Right cardiac atrium (tissue), 5 donors: ENCODE results near the gene DTD1. TPM values are rescaled to one million over a fixed set of nuclear protein-coding genes. Genes with fewer than 3 reads are reported as not detected.

ENCODE experiments used
- ATAC-seq, 2 donors: fragments of 200-7000 bp; cut with Tn5 transposase; one replicate each; pipeline versions ENCODE4 v1.8.0 to v1.9.1; 2020; ENCODE audit warnings: moderate library complexity in 2 of 2, mild to moderate bottlenecking in 1 of 2
- DNase-seq, 3 donors: peaks; one replicate each; pipeline ENCODE4 v3.0.0-alpha.2; 2020
- H3K27ac ChIP-seq: one replicate; pipeline ENCODE4 v1.5.1; 2013; ENCODE audit warnings: mild to moderate bottlenecking, low read length, control low read depth, moderate library complexity
- H3K27me3 ChIP-seq: one replicate; pipeline ENCODE4 v1.6.1; 2013; ENCODE audit not compliant: control insufficient read depth, insufficient read depth
- H3K4me1 ChIP-seq: one replicate; pipeline ENCODE4 v1.6.1; 2013; ENCODE audit warnings: low read length; ENCODE audit not compliant: control insufficient read depth, insufficient read depth
- H3K4me3 ChIP-seq: one replicate; pipeline ENCODE4 v1.5.1; 2013; ENCODE audit warnings: low read length, control low read depth
- H3K9me3 ChIP-seq: one replicate; pipeline ENCODE4 v1.6.1; 2013; ENCODE audit warnings: low read length; ENCODE audit not compliant: control insufficient read depth
- WGBS: extraction: QIAGEN DNeasy Blood & Tissue Kit; methylation state at CpG from one replicate; pipeline ENCODE4 v1.1.7; 2013; 5-methylcytosine and 5-hydroxymethylcytosine counted together
- intact Hi-C, 4 donors: fragments of 100-400 bp; cut with DNase I; formaldehyde crosslinking; loops; one replicate each; pipeline versions ENCODE4 v1.11.0 to v1.14.0; 2022 to 2023
- polyA plus RNA-seq: library from polyadenylated mRNA; stranded (reverse); fragments of 200-250 nt; gene quantifications from one replicate; pipeline ENCODE4 v1.2.3, GENCODE V29; 2013
- total RNA-seq, 4 donors: library from RNA; stranded (reverse); fragmentation: NEBNext Ultra II Directional; extraction: Animal tissue kit (Norgen Biotek cat#: 25700); gene quantifications; one replicate each; pipeline ENCODE4 v1.2.1, GENCODE V29; 2021
- donor health status: healthy with polysubstance abuse.
- donor health status: DM: no; HTN: yes; CAD: no.
- donor health status: DM: no; HTN: no; CAD: no.
- donor health status: DM: no; HTN: yes; CAD: no; lungs with severe emphysema.
- donor health status: DM: yes; HTN: yes; CAD: no.

The DTD1 gene
- total and polyA plus RNA-seq, 5 donors: 10.5 to 17.8 (median 11.5) TPM

- intact Hi-C loops: no loop called here
- Histone ChIP-seq H3K27me3 (no peaks in the 10 kb centered on the region), H3K9me3 (no peaks in the 10 kb centered on the region), H3K4me3 (no peak overlapping the region), H3K27ac (no peak overlapping the region), H3K4me1 (no peaks in the 10 kb centered on the region)
- 74% methylated on average over 5 of the region's 5 CpGs for WGBS
- ATAC-seq: peak in 1 of 2 donors; percentile 35
- DNase-seq: peak in 1 of 3 donors; percentile 18
Measured at GRCh38 chr20:18615020-18615650, 27.3 kb downstream of the DTD1 start.

GRCh38 chr20:18621004-18621403 lies 33.1 kb downstream of the DTD1 start:
- no peak overlapping the region for H3K4me3 ChIP-seq

GRCh38 chr20:18623156-18623910 lies 35.5 kb downstream of the DTD1 start:
- intact Hi-C loops: no loop called here
- Histone ChIP-seq H3K27ac (no peak overlapping the region), H3K9me3 (no peaks in the 10 kb centered on the region), H3K4me1 (no peaks in the 10 kb centered on the region), H3K27me3 (no peaks in the 10 kb centered on the region), H3K4me3 (no peak overlapping the region)
- DNase-seq: no peak
- ATAC-seq: no peak
- WGBS: 89% methylated on average over 14 of the region's 14 CpGs

More at GRCh38 chr20:18621004-18621403, 33.1 kb downstream of the DTD1 start:
- WGBS: 77% methylated on average over 5 of the region's 5 CpGs
- ATAC-seq (no peak), DNase-seq (no peak)
- no peaks in the 10 kb centered on the region for H3K4me1 ChIP-seq
- intact Hi-C loops: no loop called here
- no peaks in the 10 kb centered on the region for H3K27me3 ChIP-seq
- H3K27ac ChIP-seq: no peak overlapping the region
- H3K9me3 ChIP-seq: no peaks in the 10 kb centered on the region

- WGBS: 66% methylated on average over 2 of the region's 2 CpGs
- Histone ChIP-seq H3K9me3 (no peaks in the 10 kb centered on the region), H3K27me3 (no peaks in the 10 kb centered on the region), H3K27ac (no peak overlapping the region), H3K4me3 (no peak overlapping the region), H3K4me1 (no peaks in the 10 kb centered on the region)
- intact Hi-C loops: no loop called here
- DNase-seq: no peak
- no peak for ATAC-seq
Measured at GRCh38 chr20:18624948-18625347, 37.1 kb downstream of the DTD1 start.

GRCh38 chr20:18625907-18626655 lies 38.2 kb downstream of the DTD1 start:
- WGBS: 90% methylated on average over 6 of the region's 6 CpGs

GRCh38 chr20:18628330-18628920 lies 40.6 kb downstream of the DTD1 start:
- intact Hi-C loops: no loop called here

More at GRCh38 chr20:18625907-18626655, 38.2 kb downstream of the DTD1 start:
- Histone ChIP-seq H3K9me3 (no peaks in the 10 kb centered on the region), H3K4me3 (no peak overlapping the region), H3K4me1 (no peaks in the 10 kb centered on the region), H3K27me3 (no peaks in the 10 kb centered on the region), H3K27ac (no peak overlapping the region)
- ATAC-seq (peak in 1 of 2 donors; percentile 40), DNase-seq (no peak)
- intact Hi-C loops: no loop called here

GRCh38 chr20:18632196-18632789 lies 44.4 kb downstream of the DTD1 start:
- H3K9me3 ChIP-seq: no peaks in the 10 kb centered on the region
- peak; percentile 84 to 92 for ATAC-seq
- no peak overlapping the region for H3K27ac ChIP-seq
- DNase-seq: peak; percentile 59 to 82 (median 73)
- intact Hi-C loops: loop anchor here in 1 of 4 donors (10.0 kb wide), 1 partner anchor 163 kb away; no protein-coding TSS in a partner anchor
- 19% methylated on average over 7 of the region's 7 CpGs for WGBS
- no peaks in the 10 kb centered on the region for H3K27me3 ChIP-seq
- H3K4me3 ChIP-seq: no peak overlapping the region
- no peaks in the 10 kb centered on the region for H3K4me1 ChIP-seq

More at GRCh38 chr20:18628330-18628920, 40.6 kb downstream of the DTD1 start:
- 87% methylated on average over 11 of the region's 11 CpGs for WGBS
- DNase-seq (no peak), ATAC-seq (peak in 1 of 2 donors; percentile 34)
- H3K4me1 ChIP-seq: no peaks in the 10 kb centered on the region
- H3K9me3 ChIP-seq: no peaks in the 10 kb centered on the region
- no peak overlapping the region for H3K4me3 ChIP-seq
- no peak overlapping the region for H3K27ac ChIP-seq
- H3K27me3 ChIP-seq: no peaks in the 10 kb centered on the region

GRCh38 chr20:18633411-18633810 lies 45.6 kb downstream of the DTD1 start:
- intact Hi-C loops: loop anchor here in 1 of 4 donors (10.0 kb wide), 1 partner anchor 161 kb away; no protein-coding TSS in a partner anchor
- ATAC-seq: no peak
- Histone ChIP-seq H3K9me3 (no peaks in the 10 kb centered on the region), H3K4me1 (no peaks in the 10 kb centered on the region), H3K27me3 (no peaks in the 10 kb centered on the region), H3K27ac (no peak overlapping the region), H3K4me3 (no peak overlapping the region)
- 74% methylated on average over 2 of the region's 2 CpGs for WGBS
- DNase-seq: no peak

- H3K4me1 ChIP-seq: no peaks in the 10 kb centered on the region
- H3K9me3 ChIP-seq: no peaks in the 10 kb centered on the region
- DNase-seq (no peak), ATAC-seq (no peak)
- intact Hi-C loops: loop anchor here in 1 of 4 donors (10.0 kb wide), 1 partner anchor 160 kb away; no protein-coding TSS in a partner anchor
- H3K4me3 ChIP-seq: no peak overlapping the region
- no peak overlapping the region for H3K27ac ChIP-seq
- H3K27me3 ChIP-seq: no peaks in the 10 kb centered on the region
- 90% methylated on average over 5 of the region's 5 CpGs for WGBS
Measured at GRCh38 chr20:18634501-18634900, 46.6 kb downstream of the DTD1 start.

GRCh38 chr20:18635380-18635779 lies 47.5 kb downstream of the DTD1 start:
- Histone ChIP-seq H3K27me3 (no peaks in the 10 kb centered on the region), H3K27ac (no peak overlapping the region), H3K4me3 (no peak overlapping the region), H3K9me3 (no peaks in the 10 kb centered on the region), H3K4me1 (no peaks in the 10 kb centered on the region)
- WGBS: 93% methylated on average over 1 of the region's 1 CpG
- no peak for ATAC-seq
- DNase-seq: no peak
- intact Hi-C loops: loop anchor here in 1 of 4 donors (10.0 kb wide), 1 partner anchor 159 kb away; no protein-coding TSS in a partner anchor
